Stimulated activated CD8-positive, alpha-beta memory T cell treated with anti-CD3 and anti-CD28 coated beads, Interleukin-15, amount 100 ng/mL, for 1 hour (primary cell): ENCODE data around the gene CHRNG.
"Not testable (repeated sequence)": the region's sequence is repeated elsewhere in the genome, so short reads cannot be mapped to it uniquely, and the experiment has no call there.

Source experiments
- DNase-seq: peaks from one replicate; pipeline ENCODE4 v3.0.0-alpha.2; 2020; ENCODE audit warnings: low read depth

The CHRNG gene

GRCh38 chr2:232545511-232546375, 6.3 kb downstream of the CHRNG start:
- no peak for DNase-seq

GRCh38 chr2:232547991-232548390, 8.5 kb downstream of the CHRNG start:
- DNase-seq: no peak

DNA sequence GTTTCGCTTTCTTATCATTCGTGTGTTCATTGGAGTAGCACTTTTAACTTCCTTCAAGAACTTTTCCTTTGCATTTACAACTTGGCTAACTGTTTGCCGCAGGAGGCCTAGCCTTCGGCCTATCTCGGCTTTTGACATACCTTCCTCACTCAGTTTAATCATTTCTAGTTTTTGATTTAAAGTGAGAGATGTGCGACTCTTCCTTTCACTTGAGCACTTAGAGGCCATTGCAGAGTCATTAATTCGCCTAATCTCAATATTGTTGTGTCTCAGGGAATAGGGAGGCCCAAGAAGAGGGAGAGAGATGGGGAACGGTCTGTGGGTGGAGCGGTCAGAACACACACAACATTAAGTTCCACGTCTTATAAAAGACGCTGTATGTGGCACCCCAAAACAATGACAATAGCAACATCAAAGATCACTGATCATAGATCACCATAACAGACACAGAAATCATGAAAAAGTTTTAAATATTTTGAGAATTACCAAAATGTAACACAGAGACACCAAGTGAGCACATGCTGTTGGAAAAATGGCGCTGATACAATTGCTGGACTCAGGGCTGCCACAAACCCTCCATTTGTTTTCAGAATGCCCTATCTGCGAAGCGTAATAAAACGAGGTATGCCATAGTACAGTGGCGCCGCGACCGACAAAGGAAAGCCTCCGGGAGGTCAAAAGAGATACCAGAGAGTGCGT, 10.3 kb downstream of the CHRNG start:
- DNase-seq: no peak

- DNase-seq: peak; percentile 80
Measured at GRCh38 chr2:232550354-232551249, 11.1 kb downstream of the CHRNG start, which contains the start of the genes EIF4E2 and TIGD1. Gene EIF4E2 (plus strand): TSS chr2:232550689. CDS start chr2:232550725, 36 bp downstream. Gene TIGD1 (minus strand): TSS chr2:232550557. CDS start chr2:232549882, 675 bp downstream.

- DNase-seq: no peak
Measured at GRCh38 chr2:232551250-232551638, 11.8 kb downstream of the CHRNG start.

GRCh38 chr2:232551776-232552175, 12.3 kb downstream of the CHRNG start:
- DNase-seq: no peak

DNA sequence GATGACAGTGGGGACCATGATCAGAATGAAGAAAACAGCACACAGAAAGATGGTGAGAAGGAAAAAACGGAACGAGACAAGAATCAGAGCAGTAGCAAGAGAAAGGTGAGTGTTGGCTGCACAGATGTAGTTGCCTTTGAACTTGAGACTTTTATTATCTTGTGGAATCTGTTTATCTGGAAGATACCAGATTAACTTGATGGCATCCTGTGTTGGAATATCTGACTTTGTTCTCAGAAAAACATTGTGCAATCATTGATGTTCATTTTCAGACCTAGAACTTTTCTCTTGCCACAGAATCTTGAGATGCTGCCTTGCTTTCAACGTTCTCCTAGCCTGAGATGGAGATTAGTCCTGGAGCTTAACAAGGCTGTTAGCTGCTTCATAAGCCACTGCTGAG, 16.9 kb downstream of the CHRNG start:
- DNase-seq: no peak

- DNase-seq: no peak
Measured at GRCh38 chr2:232562515-232563151, 23.1 kb downstream of the CHRNG start.

DNA sequence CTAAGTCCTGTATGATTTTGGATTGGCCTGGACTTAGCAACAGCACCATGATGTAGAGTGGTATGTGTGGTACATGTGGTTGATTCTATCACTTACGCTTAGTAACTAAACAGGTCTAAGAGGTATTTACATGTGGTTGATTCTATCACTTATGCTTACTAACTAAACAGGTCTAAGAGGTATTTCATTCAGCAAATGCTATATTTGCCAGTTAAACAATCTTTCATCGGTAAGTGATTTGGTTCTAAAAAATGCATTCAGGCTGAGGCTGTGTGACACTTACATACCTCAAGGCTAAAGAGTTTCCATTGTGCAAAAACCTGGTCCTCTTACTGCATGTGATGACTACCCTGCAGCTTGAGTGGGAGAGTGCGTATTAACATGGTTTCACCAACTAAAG, 24.1 kb downstream of the CHRNG start:
- no peak for DNase-seq

DNA sequence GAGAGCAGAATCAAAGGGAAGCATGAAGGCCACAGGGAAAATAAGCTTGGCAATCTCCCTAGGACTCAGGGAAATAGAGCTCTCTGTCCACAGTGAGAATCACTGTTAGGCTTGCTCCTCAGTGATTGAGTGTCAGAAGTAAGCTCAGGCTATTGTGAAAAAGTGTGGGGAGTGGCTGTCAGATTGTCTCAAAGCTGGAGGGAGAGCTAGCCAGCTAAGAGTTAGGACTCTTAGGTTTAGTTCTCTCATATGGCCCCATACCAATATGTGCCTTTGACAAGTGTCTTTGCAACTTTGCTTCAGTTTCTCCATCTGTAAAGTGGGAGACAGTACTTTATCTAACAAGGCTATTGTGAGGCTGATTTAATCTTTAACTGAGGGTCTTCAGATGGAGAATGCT, 28.2 kb downstream of the CHRNG start:
- no peak for DNase-seq

DNA sequence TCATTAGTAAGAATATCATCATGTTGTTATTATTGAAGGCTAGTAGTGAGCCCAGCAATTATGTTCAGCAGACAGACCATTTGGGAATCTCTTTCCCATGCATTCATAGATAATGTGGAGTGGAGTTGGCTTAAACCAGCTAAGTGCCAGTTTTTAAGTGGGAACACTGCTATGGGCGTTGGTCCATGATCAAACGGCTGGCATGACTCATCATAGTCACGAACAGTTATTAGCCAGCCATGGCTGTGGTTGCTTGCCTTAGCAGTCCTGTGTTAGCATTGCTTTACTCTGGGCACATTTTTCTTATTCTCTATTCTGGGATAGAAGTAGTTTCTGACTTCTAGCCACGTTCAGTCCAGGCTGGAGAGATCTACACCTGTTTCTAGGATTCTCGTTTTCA, 28.7 kb downstream of the CHRNG start:
- DNase-seq: no peak

DNA sequence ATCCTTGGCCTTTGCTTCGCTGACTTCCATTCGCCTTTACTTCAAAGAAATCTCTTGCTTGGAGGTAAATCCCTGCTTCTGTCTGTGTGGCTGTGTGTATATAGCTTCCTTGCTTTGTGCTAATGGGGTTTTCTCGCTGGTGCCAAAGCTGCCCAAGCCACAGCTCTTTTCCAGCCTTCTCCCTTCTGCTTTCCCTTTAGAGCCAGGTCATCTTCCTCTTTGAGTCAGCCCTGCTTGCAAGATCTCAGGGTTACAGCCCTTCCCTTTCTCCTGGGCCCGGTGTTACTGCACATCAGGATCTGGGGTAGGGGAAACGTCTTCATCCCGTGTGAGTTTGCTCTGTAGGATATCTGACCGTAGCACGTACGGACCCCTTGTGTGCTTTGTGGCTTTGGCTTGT, 30.0 kb downstream of the CHRNG start:
- DNase-seq: no peak

- DNase-seq: not testable (repeated sequence)
Measured at GRCh38 chr2:232570481-232570880, 31.0 kb downstream of the CHRNG start.

GRCh38 chr2:232571026-232571474, 31.6 kb downstream of the CHRNG start:
- DNase-seq: no peak

DNA sequence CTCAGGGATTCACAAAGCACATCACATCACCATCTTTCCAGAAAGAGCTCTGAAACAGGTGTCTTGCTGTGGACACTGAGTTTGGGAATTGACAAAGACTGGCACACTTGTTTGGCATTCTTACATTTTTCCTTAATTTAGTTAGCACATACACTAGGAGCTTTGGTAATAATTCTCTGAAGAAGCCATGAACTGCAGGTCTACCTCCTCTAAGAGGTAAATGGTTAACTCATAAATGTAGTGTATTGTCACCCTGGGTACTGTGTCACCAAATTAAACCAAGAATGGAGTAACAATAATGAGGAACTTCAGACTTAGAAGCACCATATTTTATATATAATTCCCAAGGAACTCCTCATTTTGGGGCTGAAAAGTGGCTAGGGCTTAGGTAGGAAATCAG, 33.5 kb downstream of the CHRNG start:
- no peak for DNase-seq

DNA sequence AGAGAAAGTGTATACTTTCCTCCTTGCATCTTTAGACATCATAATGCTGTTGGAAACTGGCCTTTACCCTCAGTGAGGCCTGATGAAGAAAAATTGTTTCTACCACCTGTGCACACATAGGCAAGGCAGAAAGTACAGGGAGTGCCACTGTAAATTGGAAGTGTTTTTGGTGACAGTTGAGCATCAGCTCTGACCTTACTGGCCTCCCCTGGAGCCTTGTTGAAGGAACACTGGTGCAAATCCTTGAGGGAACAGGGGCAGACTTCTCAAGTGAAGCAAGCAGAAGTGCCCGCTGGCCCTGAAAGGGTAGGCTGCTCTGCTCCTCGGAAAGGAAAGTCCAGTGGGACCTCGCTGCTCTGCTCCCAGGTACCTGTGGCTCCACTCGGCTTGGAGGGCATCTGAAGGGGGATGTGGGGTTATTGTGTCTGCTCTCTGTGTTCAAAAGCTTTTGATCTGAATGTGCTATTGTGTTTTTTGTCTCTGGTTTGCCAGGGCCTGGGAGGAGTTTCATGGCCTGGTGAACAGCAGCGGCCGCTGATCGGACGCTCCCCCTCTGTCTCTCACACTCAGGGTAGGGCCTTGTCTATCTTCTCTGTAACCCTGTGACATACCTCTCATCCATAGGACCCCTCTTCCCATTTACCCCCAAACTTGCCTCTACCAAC, 34.4 kb downstream of the CHRNG start:
- no peak for DNase-seq

DNA sequence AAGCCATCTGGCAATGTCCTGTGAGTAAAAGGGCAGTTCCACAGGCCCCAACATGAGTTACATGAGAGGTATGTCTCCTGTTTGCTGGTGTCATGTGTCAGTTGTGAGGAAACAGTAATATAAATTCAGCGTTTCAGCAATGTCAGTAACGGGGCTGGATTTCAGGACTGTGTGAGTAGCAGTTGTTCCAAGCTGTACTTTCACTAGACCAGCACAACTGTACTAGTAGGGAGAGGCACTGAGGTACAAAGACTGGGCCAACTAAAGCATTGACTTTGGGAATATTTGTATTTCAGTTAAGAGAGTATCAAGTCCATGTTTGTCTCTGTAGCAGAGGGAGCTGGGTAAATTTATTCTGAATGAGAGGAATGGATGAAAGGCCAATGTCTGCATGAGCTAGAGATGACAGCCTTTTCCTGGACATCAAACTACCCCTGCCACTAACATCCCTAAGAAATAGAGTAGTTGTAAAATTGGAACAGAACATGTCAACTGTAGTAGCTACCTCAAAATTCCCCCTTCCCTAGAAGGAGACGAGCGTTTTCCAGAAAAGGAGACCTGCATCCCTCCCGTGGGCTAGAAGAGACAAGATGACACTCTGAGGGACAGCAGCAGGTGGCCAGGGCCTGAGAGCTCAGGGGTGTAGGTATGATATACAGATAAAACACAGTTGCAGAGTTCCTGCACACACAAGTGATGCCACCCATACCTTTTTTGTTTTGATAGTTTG, 35.3 kb downstream of the CHRNG start:
- DNase-seq: no peak

GRCh38 chr2:232575404-232575746, 35.9 kb downstream of the CHRNG start:
- DNase-seq: no peak

GRCh38 chr2:232576995-232577394, 37.5 kb downstream of the CHRNG start:
- no peak for DNase-seq

GRCh38 chr2:232577841-232578240, 38.3 kb downstream of the CHRNG start:
- no peak for DNase-seq

GRCh38 chr2:232578626-232579025, 39.1 kb downstream of the CHRNG start:
- DNase-seq: no peak
